ENCODE results near the gene CTTNBP2. TPM values are rescaled to one million over a fixed set of nuclear protein-coding genes. Genes with fewer than 3 reads are reported as not detected.

Gene CTTNBP2
- total and polyA plus RNA-seq, 2 of the 13 experiments (the other 11 are each of a cell fraction or from before 2014, with no cell fraction given), result not detected

GRCh38 chr7:117719377-117719776, 153.9 kb downstream of the CTTNBP2 start (continued):
- TF ChIP-seq, protein P1, sequence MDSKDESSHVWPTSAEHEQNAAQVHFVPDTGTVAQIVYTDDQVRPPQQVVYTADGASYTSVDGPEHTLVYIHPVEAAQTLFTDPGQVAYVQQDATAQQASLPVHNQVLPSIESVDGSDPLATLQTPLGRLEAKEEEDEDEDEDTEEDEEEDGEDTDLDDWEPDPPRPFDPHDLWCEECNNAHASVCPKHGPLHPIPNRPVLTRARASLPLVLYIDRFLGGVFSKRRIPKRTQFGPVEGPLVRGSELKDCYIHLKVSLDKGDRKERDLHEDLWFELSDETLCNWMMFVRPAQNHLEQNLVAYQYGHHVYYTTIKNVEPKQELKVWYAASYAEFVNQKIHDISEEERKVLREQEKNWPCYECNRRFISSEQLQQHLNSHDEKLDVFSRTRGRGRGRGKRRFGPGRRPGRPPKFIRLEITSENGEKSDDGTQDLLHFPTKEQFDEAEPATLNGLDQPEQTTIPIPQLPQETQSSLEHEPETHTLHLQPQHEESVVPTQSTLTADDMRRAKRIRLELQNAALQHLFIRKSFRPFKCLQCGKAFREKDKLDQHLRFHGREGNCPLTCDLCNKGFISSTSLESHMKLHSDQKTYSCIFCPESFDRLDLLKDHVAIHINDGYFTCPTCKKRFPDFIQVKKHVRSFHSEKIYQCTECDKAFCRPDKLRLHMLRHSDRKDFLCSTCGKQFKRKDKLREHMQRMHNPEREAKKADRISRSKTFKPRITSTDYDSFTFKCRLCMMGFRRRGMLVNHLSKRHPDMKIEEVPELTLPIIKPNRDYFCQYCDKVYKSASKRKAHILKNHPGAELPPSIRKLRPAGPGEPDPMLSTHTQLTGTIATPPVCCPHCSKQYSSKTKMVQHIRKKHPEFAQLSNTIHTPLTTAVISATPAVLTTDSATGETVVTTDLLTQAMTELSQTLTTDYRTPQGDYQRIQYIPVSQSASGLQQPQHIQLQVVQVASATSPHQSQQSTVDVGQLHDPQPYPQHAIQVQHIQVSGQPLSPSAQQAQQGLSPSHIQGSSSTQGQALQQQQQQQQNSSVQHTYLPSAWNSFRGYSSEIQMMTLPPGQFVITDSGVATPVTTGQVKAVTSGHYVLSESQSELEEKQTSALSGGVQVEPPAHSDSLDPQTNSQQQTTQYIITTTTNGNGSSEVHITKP (CRISPR knock-in tag; IDR thresholded peaks at IDR 0.05; ENCODE audit: low read depth), result no peak
- TF ChIP-seq, protein P2, sequence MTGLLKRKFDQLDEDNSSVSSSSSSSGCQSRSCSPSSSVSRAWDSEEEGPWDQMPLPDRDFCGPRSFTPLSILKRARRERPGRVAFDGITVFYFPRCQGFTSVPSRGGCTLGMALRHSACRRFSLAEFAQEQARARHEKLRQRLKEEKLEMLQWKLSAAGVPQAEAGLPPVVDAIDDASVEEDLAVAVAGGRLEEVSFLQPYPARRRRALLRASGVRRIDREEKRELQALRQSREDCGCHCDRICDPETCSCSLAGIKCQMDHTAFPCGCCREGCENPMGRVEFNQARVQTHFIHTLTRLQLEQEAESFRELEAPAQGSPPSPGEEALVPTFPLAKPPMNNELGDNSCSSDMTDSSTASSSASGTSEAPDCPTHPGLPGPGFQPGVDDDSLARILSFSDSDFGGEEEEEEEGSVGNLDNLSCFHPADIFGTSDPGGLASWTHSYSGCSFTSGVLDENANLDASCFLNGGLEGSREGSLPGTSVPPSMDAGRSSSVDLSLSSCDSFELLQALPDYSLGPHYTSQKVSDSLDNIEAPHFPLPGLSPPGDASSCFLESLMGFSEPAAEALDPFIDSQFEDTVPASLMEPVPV (CRISPR knock-in tag; IDR thresholded peaks at IDR 0.05), result no peak
- TF ChIP-seq ZNF839 (CRISPR knock-in tag; IDR thresholded peaks at IDR 0.05; ENCODE audit: borderline replicate concordance) (no peak), ZNF263 (CRISPR knock-in tag; IDR thresholded peaks at IDR 0.05) (no peak), ZSCAN25 (CRISPR knock-in tag; IDR thresholded peaks at IDR 0.05) (no peak), MBD4 (IDR thresholded peaks at IDR 0.05; ENCODE audit: borderline replicate concordance, low read length) (no peak), AKAP8 (CRISPR knock-in tag; IDR thresholded peaks at IDR 0.05) (no peak), ZNF33B (CRISPR knock-in tag; IDR thresholded peaks at IDR 0.05) (no peak), KDM5B (CRISPR knock-in tag; IDR thresholded peaks at IDR 0.05; ENCODE audit: borderline replicate concordance) (no peak), ZNF674 (CRISPR knock-in tag; IDR thresholded peaks at IDR 0.05; ENCODE audit: low read depth) (no peak)
- TF ChIP-seq, protein P3, sequence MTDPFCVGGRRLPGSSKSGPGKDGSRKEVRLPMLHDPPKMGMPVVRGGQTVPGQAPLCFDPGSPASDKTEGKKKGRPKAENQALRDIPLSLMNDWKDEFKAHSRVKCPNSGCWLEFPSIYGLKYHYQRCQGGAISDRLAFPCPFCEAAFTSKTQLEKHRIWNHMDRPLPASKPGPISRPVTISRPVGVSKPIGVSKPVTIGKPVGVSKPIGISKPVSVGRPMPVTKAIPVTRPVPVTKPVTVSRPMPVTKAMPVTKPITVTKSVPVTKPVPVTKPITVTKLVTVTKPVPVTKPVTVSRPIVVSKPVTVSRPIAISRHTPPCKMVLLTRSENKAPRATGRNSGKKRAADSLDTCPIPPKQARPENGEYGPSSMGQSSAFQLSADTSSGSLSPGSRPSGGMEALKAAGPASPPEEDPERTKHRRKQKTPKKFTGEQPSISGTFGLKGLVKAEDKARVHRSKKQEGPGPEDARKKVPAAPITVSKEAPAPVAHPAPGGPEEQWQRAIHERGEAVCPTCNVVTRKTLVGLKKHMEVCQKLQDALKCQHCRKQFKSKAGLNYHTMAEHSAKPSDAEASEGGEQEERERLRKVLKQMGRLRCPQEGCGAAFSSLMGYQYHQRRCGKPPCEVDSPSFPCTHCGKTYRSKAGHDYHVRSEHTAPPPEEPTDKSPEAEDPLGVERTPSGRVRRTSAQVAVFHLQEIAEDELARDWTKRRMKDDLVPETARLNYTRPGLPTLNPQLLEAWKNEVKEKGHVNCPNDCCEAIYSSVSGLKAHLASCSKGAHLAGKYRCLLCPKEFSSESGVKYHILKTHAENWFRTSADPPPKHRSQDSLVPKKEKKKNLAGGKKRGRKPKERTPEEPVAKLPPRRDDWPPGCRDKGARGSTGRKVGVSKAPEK (CRISPR knock-in tag; IDR thresholded peaks at IDR 0.05; ENCODE audit: borderline replicate concordance), result no peak

Measured in HepG2 (cell line).